ENCODE measurements around the gene RNF40.

- TF ChIP-seq, protein P1, sequence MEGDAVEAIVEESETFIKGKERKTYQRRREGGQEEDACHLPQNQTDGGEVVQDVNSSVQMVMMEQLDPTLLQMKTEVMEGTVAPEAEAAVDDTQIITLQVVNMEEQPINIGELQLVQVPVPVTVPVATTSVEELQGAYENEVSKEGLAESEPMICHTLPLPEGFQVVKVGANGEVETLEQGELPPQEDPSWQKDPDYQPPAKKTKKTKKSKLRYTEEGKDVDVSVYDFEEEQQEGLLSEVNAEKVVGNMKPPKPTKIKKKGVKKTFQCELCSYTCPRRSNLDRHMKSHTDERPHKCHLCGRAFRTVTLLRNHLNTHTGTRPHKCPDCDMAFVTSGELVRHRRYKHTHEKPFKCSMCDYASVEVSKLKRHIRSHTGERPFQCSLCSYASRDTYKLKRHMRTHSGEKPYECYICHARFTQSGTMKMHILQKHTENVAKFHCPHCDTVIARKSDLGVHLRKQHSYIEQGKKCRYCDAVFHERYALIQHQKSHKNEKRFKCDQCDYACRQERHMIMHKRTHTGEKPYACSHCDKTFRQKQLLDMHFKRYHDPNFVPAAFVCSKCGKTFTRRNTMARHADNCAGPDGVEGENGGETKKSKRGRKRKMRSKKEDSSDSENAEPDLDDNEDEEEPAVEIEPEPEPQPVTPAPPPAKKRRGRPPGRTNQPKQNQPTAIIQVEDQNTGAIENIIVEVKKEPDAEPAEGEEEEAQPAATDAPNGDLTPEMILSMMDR (IDR thresholded peaks at IDR 0.05) = no peak
- no peak for TF ChIP-seq POLR2A (IDR thresholded peaks at IDR 0.05)
- no peak for TF ChIP-seq POLR2AphosphoS5 (IDR thresholded peaks at IDR 0.05)
- no peak for TF ChIP-seq EP300 (IDR thresholded peaks at IDR 0.05)
Observed at GRCh38 chr16:30723725-30724355, 38.3 kb upstream of the RNF40 start.
